ENCODE results near the gene TRIM66.

DNA sequence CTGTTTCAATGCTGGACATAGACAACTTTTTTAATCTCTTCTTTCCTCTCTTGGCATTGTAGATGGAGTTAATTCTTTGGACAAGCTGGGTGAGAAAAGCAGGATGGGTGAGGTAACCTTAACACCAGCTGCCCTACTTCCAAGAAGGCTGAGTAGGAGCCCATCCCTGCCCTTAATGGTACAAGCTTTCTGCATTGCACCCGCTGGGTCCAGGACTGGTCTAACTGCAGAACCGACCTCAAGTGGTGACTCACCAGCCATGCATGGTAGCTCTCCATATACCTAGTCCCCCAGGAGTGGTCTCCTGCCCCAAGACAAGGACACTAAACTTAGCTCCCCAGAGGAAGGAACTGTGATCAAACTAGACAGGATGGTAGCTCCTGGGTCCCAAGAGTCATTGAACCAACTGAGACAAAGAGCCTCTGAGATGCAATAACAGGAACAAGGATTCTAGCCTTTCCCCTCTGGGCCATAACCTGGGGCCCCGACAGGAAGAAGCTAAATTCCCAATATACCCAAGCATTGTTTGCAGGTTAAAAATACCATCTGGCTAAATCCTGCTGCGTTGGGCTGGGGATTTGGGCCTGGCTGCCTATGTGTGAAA lies 32.3 kb upstream of the TRIM66 start:
- no peak for TF ChIP-seq POLR2AphosphoS5 (IDR thresholded peaks at IDR 0.05; ENCODE audit: low read depth, low read length)
- TF ChIP-seq, protein P1, sequence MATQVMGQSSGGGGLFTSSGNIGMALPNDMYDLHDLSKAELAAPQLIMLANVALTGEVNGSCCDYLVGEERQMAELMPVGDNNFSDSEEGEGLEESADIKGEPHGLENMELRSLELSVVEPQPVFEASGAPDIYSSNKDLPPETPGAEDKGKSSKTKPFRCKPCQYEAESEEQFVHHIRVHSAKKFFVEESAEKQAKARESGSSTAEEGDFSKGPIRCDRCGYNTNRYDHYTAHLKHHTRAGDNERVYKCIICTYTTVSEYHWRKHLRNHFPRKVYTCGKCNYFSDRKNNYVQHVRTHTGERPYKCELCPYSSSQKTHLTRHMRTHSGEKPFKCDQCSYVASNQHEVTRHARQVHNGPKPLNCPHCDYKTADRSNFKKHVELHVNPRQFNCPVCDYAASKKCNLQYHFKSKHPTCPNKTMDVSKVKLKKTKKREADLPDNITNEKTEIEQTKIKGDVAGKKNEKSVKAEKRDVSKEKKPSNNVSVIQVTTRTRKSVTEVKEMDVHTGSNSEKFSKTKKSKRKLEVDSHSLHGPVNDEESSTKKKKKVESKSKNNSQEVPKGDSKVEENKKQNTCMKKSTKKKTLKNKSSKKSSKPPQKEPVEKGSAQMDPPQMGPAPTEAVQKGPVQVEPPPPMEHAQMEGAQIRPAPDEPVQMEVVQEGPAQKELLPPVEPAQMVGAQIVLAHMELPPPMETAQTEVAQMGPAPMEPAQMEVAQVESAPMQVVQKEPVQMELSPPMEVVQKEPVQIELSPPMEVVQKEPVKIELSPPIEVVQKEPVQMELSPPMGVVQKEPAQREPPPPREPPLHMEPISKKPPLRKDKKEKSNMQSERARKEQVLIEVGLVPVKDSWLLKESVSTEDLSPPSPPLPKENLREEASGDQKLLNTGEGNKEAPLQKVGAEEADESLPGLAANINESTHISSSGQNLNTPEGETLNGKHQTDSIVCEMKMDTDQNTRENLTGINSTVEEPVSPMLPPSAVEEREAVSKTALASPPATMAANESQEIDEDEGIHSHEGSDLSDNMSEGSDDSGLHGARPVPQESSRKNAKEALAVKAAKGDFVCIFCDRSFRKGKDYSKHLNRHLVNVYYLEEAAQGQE (IDR thresholded peaks at IDR 0.05; ENCODE audit: insufficient read depth in 1 of 2, low read depth in 2 of 2, low read length in 2 of 2): no peak
- no peak for TF ChIP-seq TAF1 (IDR thresholded peaks at IDR 0.05; ENCODE audit: borderline replicate concordance, insufficient read depth, low read length)
- TF ChIP-seq SIN3A (IDR thresholded peaks at IDR 0.05; ENCODE audit: borderline replicate concordance, insufficient read depth, low read length): no peak
